Endothelial cell of umbilical vein (primary cell): ENCODE measurements around the gene FMC1. TPM values are rescaled to one million over a fixed set of nuclear protein-coding genes. Genes with fewer than 3 reads are reported as not detected.

Source experiments
- BruUV-seq: library from RNA; stranded (reverse); fragments of 400-500 nt; replicated peaks from 2 replicates; lab custom pipeline; 2021; lab: Mats Ljungman, UMichigan
- CTCF ChIA-PET: fragments of 300-600, 350-600 bp; sonication (Branson Sonifier 250); formaldehyde crosslinking; loops from one replicate; lab custom pipeline; 2021; ENCODE audit warnings: antibody characterized with exemption, inconsistent platforms; lab: Charles Lee
- POLR2A ChIA-PET: fragments of 300-600, 350-600 bp; sonication (Branson Sonifier 250); formaldehyde crosslinking; loops from one replicate; lab custom pipeline; 2021; ENCODE audit warnings: antibody characterized with exemption, inconsistent platforms; lab: Charles Lee
- DNase-seq: peaks from one replicate; pipeline ENCODE4 v3.0.0-alpha.2; 2011; ENCODE audit warnings: low read depth, low spot score
- FAIRE-seq: peaks from 2 replicates; lab custom pipeline; 2011; peaks lifted over from hg19 to GRCh38; lab: Jason Lieb, UNC
- H2AFZ ChIP-seq: 2 replicates; pipeline ENCODE4 v1.6.0; 2012; ENCODE audit warnings: low read depth, low read length, control low read depth, inconsistent platforms
- H3K27ac ChIP-seq: 2 replicates; pipeline ENCODE4 v1.5.1; 2011; ENCODE audit warnings: low read depth, mild to moderate bottlenecking, control low read depth, low read length, moderate library complexity; ENCODE audit not compliant: insufficient read depth
- H3K27me3 ChIP-seq, 2 experiments: 2 replicates each; pipeline versions ENCODE4 v1.6.0 to v1.6.1; 2011; ENCODE audit warnings: low read length in 2 of 2, mixed read lengths in 1 of 2; ENCODE audit not compliant: control insufficient read depth in 2 of 2, insufficient read depth in 2 of 2
- H3K36me3 ChIP-seq, 2 experiments: 2 replicates in 1 of 2; 3 replicates in 1 of 2; pipeline ENCODE4 v1.5.1; 2011; ENCODE audit warnings: low read length in 2 of 2, mild to moderate bottlenecking in 1 of 2, moderate library complexity in 1 of 2; ENCODE audit not compliant: control insufficient read depth in 2 of 2, insufficient read depth in 2 of 2; ENCODE audit errors: extremely low read depth in 1 of 2
- H3K4me1 ChIP-seq: 3 replicates; pipeline ENCODE4 v1.5.1; 2011; ENCODE audit warnings: mild to moderate bottlenecking, low read length; ENCODE audit not compliant: control insufficient read depth, insufficient read depth; ENCODE audit errors: extremely low read depth
- H3K4me2 ChIP-seq: 2 replicates; pipeline ENCODE4 v1.6.1; 2011; ENCODE audit warnings: low read length, control low read depth, mixed read lengths; ENCODE audit not compliant: insufficient read depth
- H3K4me3 ChIP-seq, 3 experiments: fragments of 200-600 bp in 1 of 3; sonication (generic), shearing (Covaris generic) in 1 of 3; replicated peaks in 1 of 3; 2 replicates each; pipeline ENCODE4 v1.5.1; 2011 to 2016; ENCODE audit warnings: control low read depth in 3 of 3, low read length in 3 of 3, mild to moderate bottlenecking in 2 of 3, inconsistent platforms in 1 of 3, low read depth in 1 of 3, moderate library complexity in 1 of 3; ENCODE audit not compliant: insufficient read depth in 1 of 3
- H3K79me2 ChIP-seq: 2 replicates; pipeline ENCODE4 v1.6.0; 2012; ENCODE audit warnings: low read length, inconsistent platforms; ENCODE audit not compliant: control insufficient read depth, insufficient read depth
- H3K9ac ChIP-seq: replicated peaks from 2 replicates; pipeline ENCODE3; 2011; ENCODE audit warnings: low read length, control low read depth; ENCODE audit not compliant: insufficient read depth; ENCODE audit errors: extremely low read depth
- H3K9me1 ChIP-seq: replicated peaks from 3 replicates; pipeline ENCODE4 v1.6.0; 2011; ENCODE audit warnings: mild to moderate bottlenecking, low read length; ENCODE audit not compliant: control insufficient read depth, insufficient read depth; ENCODE audit errors: extremely low read depth
- H3K9me3 ChIP-seq: replicated peaks from 2 replicates; pipeline ENCODE4 v1.5.1; 2012; ENCODE audit warnings: low read length, inconsistent platforms; ENCODE audit not compliant: control insufficient read depth, insufficient read depth
- H4K20me1 ChIP-seq: replicated peaks from 2 replicates; pipeline ENCODE3; 2011; ENCODE audit warnings: mild to moderate bottlenecking, low read length; ENCODE audit not compliant: control insufficient read depth, insufficient read depth; ENCODE audit errors: extremely low read depth
- EZH2 ChIP-seq: IDR thresholded peaks from 2 replicates; pipeline ENCODE4 v1.6.1; 2012; ENCODE audit warnings: borderline replicate concordance, low read depth, mild to moderate bottlenecking, moderate library complexity, low read length, inconsistent platforms; ENCODE audit not compliant: severe bottlenecking
- FOS ChIP-seq: IDR thresholded peaks from 2 replicates; pipeline ENCODE4 v1.6.1; 2011; ENCODE audit warnings: mild to moderate bottlenecking, low read length, moderate library complexity, borderline replicate concordance; ENCODE audit not compliant: insufficient read depth
- GATA2 ChIP-seq: IDR thresholded peaks from 2 replicates; pipeline ENCODE4 v1.7.0; 2011; ENCODE audit warnings: low read depth, mild to moderate bottlenecking, moderate library complexity, mixed read lengths, low read length; ENCODE audit not compliant: insufficient read length, insufficient read depth
- JUN ChIP-seq: IDR thresholded peaks from 2 replicates; pipeline ENCODE4 v1.6.1; 2011; ENCODE audit warnings: borderline replicate concordance, low read depth; ENCODE audit not compliant: insufficient read length, insufficient read depth
- MYC ChIP-seq: IDR thresholded peaks from one replicate; pipeline ENCODE4 v1.6.1; 2011; ENCODE audit warnings: mild to moderate bottlenecking, low read depth, low read length
- POLR2A ChIP-seq: IDR thresholded peaks from 2 replicates; pipeline ENCODE4 v1.6.1; 2012; ENCODE audit warnings: low read depth, mild to moderate bottlenecking, control low read depth, low read length
- POLR2AphosphoS5 ChIP-seq: IDR thresholded peaks from 2 replicates; pipeline ENCODE4 v1.6.1; 2012; ENCODE audit warnings: low read depth, mild to moderate bottlenecking, control low read depth, low read length, moderate library complexity; ENCODE audit not compliant: insufficient read depth
- dilution Hi-C: fragments of 300-500 bp; cut with MboI; formaldehyde crosslinking; loops from one replicate; pipeline ENCODE4 v1.15.0; 2019; ENCODE audit warnings: low sequenced_read_pairs; ENCODE audit not compliant: extremely low pct_ligation_motif_present
- intact Hi-C: fragments of 100-400 bp; cut with micrococcal nuclease; formaldehyde crosslinking; loops from one replicate; pipeline ENCODE4 v1.10.0; 2022
- polyA plus RNA-seq, 4 experiments: library from polyadenylated mRNA; depleted of rRNA in 3 of 4; stranded (reverse) in 3 of 4; unstranded in 1 of 4; fragments of >200 nt; gene quantifications; 2 replicates each; pipeline versions ENCODE4 v1.2.1 to v1.2.3, GENCODE V29; 2011 to 2012; ENCODE audit warnings: missing spikeins in 1 of 4
- total RNA-seq: library from RNA; stranded (reverse); gene quantifications from 2 replicates; pipeline ENCODE4 v1.2.3, GENCODE V29; 2021
- TF ChIP-seq, protein P1 (sequence below), 2 donors: IDR thresholded peaks; 1 replicate in 1 of 2; 2 replicates in 1 of 2; pipeline ENCODE4 v1.5.1; 2011; ENCODE audit warnings: low read length in 2 of 2, mild to moderate bottlenecking in 2 of 2, moderate library complexity in 2 of 2, control low read depth in 1 of 2, inconsistent platforms in 1 of 2, low read depth in 1 of 2; ENCODE audit not compliant: insufficient read depth in 1 of 2; ENCODE audit errors: extremely low read depth in 1 of 2
- TF ChIP-seq, protein P2 (sequence below): IDR thresholded peaks from 2 replicates; pipeline ENCODE4 v1.6.1; 2011; ENCODE audit not compliant: insufficient read depth, insufficient read length

Gene FMC1
- total and polyA plus RNA-seq, 2 donors (not counting 3 experiments of a cell fraction or from before 2014, with no cell fraction given), result 10.7 to 23.5 TPM

DNA sequence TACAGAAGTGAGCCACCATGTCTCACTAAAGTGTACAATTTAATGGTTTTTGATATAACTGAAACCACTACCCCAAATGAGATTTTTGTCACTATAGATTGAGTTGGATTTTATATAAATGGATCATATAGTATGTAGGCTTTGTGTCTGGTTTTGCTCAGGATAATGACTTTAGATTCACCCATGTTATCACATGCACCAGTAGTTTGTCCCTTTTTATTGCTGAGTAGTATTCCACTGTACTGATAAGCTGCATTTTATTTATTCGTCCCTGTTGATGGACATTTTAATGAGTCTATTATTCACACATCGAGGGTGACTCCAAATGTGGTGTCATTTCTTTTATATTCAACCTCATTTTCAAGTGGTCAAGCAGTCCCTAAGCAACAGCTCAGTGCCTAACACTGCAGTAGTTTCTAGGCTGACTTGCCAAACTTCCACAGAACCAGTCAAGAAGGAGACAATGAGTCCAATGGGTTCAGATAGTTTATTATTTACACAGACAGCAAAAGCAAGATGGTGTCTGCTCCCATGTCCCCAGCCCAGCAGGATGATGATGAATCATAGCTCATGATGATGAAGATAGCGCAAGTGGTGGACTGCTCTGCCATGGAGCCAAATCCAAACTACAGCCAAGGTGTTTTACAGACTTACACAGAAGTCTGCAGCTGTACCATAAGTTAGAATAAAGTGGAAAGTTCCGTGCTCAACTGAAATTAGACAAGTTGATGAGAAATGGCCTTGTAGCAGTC is 6.6 kb upstream of the FMC1 start:
- dilution Hi-C loops, result no loop called here
- no TSS peak for BruUV-seq
- Histone ChIP-seq H3K36me3 (no peaks in the 10 kb centered on the region), H3K9me1 (no peaks in the 10 kb centered on the region), H3K79me2 (no peaks in the 10 kb centered on the region), H3K27ac (no peak overlapping the region), H3K9ac (no peak overlapping the region), H4K20me1 (no peaks in the 10 kb centered on the region), H3K4me2 (no peak overlapping the region), H3K4me1 (no peaks in the 10 kb centered on the region), H3K4me3 (no peak overlapping the region), H3K9me3 (no peaks in the 10 kb centered on the region), H3K27me3 (no peaks in the 10 kb centered on the region), H2AFZ (no peak overlapping the region)
- TF ChIP-seq POLR2AphosphoS5 (no peak), MYC (no peak)
- no peak for FAIRE-seq
- POLR2A ChIA-PET, result no interaction called here
- DNase-seq, result no peak
- CTCF ChIA-PET, result interaction anchor here (0.7 to 1.6 kb wide), 2 partner anchors 13 to 14 kb away, joined by 3 to 5 read pairs; no protein-coding TSS in a partner anchor
- intact Hi-C loops, result no loop called here

DNA sequence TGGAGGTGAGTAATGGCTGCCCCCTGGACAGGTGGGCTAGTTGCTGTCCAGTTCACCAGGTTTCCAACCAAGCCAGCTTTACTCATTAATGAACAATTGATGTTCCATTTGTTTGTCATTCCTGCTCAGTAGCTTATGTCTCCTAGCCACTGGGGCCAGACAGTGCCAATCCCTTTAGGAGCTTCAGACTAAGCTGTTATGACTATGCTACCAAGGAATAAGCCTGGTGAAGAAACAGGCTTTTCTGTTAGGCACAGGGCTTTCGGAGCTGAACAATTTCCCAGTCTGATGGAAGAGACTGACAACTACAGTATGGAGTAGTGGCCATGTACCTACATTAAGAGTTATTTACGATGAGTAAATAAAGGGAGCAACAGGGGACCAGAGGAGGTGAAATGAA is 2.1 kb upstream of the FMC1 start:
- no peak for FAIRE-seq
- H3K9me1 ChIP-seq, result no peaks in the 10 kb centered on the region
- dilution Hi-C loops (no loop called here), intact Hi-C loops (no loop called here)
- H3K9me3 ChIP-seq, result no peaks in the 10 kb centered on the region
- TF ChIP-seq POLR2A, result no peak
- no peak for TF ChIP-seq GATA2
- TF ChIP-seq, protein P1, sequence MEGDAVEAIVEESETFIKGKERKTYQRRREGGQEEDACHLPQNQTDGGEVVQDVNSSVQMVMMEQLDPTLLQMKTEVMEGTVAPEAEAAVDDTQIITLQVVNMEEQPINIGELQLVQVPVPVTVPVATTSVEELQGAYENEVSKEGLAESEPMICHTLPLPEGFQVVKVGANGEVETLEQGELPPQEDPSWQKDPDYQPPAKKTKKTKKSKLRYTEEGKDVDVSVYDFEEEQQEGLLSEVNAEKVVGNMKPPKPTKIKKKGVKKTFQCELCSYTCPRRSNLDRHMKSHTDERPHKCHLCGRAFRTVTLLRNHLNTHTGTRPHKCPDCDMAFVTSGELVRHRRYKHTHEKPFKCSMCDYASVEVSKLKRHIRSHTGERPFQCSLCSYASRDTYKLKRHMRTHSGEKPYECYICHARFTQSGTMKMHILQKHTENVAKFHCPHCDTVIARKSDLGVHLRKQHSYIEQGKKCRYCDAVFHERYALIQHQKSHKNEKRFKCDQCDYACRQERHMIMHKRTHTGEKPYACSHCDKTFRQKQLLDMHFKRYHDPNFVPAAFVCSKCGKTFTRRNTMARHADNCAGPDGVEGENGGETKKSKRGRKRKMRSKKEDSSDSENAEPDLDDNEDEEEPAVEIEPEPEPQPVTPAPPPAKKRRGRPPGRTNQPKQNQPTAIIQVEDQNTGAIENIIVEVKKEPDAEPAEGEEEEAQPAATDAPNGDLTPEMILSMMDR (IDR thresholded peaks at IDR 0.05; ENCODE audit: extremely low read depth in 1 of 2, insufficient read depth in 1 of 2, low read depth in 1 of 2, low read length in 2 of 2), result no peak
- TF ChIP-seq, protein P2, sequence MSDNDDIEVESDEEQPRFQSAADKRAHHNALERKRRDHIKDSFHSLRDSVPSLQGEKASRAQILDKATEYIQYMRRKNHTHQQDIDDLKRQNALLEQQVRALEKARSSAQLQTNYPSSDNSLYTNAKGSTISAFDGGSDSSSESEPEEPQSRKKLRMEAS, result no peak
- TF ChIP-seq EZH2, result no peak
- no peak for TF ChIP-seq FOS
- no peak for TF ChIP-seq POLR2AphosphoS5
- TF ChIP-seq MYC, result no peak
- no peak for TF ChIP-seq JUN
- ChIA-PET CTCF (interaction anchor here (1.2 to 1.7 kb wide), 3 partner anchors 18 to 227 kb away, joined by 3 to 15 read pairs (median 5); partner anchors contain the start of gene LUC7L2), POLR2A (no interaction called here)
- no TSS peak for BruUV-seq
- peaks cover 16% of the 10 kb centered on the region for H3K79me2 ChIP-seq
- no peaks in the 10 kb centered on the region for H3K36me3 ChIP-seq
- no peak overlapping the region for H3K4me3 ChIP-seq
- no peaks in the 10 kb centered on the region for H3K27me3 ChIP-seq
- no peak overlapping the region for H3K9ac ChIP-seq
- DNase-seq, result no peak
- no peak overlapping the region for H3K27ac ChIP-seq
- peaks cover 5% of the 10 kb centered on the region for H3K4me1 ChIP-seq
- no peak overlapping the region for H2AFZ ChIP-seq
- H3K4me2 ChIP-seq, result no peak overlapping the region
- no peaks in the 10 kb centered on the region for H4K20me1 ChIP-seq
